CD4-positive, alpha-beta T cell treated with Interferon alpha-2 for 1 hour (primary cell): ENCODE data around the gene HPS4.
A peak's percentile ranks its signal among the peaks of the same experiment; 100 is the strongest.

Source experiments
- DNase-seq, 2 donors: peaks; one replicate each; pipeline ENCODE4 v3.0.0-alpha.2; 2020 to 2022

HPS4 gene

DNA sequence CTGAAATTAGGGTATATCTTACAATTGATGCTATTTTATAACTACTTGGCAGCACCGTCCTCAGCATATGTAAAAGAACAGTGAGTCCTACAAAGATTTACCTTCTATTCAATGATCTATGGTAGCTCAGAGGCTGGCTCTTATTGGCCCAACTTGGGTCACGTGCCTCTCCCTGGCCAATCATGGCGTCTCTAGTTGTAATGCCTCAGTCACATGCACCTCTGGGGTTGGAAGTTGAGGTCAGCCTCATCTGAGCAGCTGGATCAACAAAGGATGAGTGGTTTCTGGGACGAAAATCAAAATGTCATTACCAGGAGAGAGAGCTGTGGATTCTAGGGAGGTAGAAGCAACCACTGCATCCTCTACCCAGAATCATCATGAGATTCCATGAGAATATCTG is 77.5 kb downstream of the HPS4 start:
- no peak for DNase-seq

DNA sequence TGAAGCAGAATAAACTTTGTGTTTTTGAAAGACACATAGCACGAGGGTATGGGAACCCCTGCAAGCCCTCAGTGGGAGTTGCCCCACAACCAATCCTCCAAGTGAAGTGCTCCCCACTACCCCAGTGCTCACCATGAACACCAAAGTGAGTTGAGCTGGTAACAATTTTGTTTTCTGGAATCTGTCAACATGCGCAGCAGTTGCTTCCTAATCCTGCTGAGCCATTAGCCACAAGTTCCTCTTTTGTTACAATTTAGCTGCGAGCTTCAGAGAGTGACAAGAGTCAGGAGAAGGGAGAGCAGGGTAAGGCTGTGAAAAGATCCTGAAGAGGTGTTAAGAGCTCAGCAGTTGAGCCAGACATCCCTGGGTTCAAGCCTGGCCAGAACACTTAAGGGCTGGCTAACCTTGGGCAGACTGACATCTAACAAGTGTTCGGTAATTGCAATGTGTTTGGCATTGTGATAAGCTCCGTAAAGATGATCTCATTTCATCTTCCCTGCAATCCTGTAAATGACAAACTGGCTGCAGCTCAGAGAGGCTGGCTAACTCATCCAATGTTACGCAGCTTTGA is 78.6 kb downstream of the HPS4 start:
- DNase-seq = peak in 1 of 2 donors; percentile 6

DNA sequence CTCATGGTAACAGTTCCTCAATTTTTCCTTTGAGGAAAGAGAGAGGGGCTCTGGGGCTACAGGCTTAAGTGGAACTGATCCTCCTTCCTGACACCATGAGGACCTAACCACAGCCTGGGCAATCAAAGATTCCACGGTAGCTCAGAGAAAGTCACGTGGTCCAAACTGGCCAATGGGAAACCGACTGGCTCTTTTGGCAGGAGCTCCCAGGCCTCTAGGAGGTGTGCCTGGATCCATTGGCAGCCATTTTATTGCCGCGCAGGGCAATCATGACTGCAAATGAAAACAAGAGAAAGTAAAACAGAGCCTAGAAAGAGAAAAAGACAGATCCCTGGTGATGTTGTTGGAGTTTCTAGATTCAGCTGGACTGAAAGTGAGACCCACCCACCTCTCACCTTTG is 81.9 kb downstream of the HPS4 start:
- DNase-seq = no peak
